HPDE6-E6E7 (cell line): ENCODE data around the gene NECAP2.
"Not testable (repeated sequence)": the region's sequence is repeated elsewhere in the genome, so short reads cannot be mapped to it uniquely, and the experiment has no call there.

Experiments used
- DNase-seq: peaks from one replicate; pipeline ENCODE4 v3.0.0; 2011; ENCODE audit warnings: missing footprints; ENCODE audit errors: extremely low spot score

The NECAP2 gene

DNA sequence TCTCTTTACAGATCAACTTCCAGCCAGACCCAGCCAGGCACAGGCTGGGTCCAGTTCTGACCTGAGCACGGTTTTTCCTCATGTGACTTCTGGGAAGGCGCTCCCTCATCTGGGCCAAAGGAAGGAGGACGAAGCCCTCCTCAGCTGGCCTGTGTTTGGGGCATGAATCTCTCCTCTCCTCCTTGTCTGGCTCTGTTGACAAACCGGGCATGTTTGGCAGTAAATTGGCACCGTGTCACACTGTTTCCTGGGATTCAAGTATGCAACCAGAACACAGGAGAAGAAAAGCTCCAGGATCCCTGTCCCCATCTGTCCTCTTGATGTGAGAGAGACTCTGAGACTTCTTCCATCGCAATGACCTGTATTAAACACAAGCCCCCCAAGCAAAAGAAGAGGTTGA, 18.3 kb downstream of the NECAP2 start:
- DNase-seq, result no peak

DNA sequence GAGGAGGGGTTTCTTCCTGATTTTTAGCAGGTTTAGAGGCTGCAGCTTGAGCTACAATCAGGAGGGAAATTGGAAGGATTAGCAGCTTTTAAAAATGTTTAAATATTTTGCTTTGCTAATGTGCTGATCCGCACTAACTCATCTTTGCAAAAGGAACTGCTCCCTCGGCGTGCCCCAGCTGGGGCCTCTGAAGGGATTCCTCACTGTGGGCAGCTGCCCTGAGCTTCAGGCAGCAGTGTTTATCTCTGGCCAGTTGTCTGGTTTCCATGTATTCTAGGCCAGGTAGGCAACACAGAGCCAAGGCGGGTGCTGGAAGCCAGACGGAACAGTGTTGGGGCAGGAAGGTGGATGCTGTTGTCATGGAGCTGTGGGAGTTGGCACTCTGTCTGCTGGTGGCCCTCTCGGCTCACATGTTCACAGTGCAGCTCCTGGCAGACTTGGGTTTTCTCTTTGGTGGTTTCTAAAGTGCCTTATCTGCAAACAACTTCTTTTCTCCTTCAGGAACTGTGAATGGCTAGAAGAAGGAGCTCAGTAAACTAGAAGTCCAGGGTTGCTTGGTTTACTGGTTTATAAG, 18.9 kb downstream of the NECAP2 start:
- no peak for DNase-seq

DNA sequence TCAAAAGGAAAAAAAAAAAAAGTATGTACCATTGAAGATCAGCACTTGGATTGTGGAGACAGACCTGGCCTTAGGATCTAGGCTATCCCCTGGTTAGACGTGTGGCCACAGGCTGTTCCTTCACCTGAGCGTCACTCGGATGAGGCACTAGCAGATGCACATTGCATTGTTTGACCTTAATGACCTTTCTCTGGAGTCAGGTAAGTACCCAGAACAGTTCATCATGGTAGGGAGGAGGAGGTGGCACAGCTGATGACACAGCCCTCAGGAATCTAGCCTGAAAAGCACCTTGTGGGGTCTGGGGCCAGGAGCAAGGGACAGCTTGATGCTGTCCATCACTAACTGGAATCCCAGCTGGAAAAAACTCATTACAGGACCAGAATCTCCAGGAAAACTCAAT, 21.2 kb downstream of the NECAP2 start:
- no peak for DNase-seq

DNA sequence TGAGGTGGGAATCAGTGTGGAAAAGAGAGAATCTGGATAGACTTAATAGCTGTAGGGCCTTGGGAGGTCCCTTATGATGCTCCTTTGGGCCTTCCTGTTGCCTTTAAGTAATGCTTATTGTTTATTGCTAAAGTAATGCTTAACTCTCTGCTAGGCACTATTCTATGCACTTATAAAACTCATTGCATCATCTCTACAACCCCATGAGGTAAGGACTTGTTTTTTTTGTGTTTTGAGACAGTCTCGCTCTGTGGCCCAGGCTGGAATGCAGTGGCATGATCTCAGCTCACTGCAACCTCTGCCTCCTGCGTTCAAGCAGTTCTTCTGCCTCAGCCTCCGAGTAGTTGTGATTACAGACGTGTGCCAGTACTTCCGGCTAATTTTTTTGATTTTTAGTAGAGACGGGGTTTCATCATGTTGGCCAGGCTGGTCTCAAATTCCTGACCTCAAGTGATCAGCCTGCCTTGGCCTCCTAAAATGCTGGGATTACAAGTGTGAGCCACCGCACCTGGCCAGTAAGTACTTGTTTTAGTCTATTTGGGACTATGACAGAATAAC, 22.3 kb downstream of the NECAP2 start:
- no peak for DNase-seq

DNA sequence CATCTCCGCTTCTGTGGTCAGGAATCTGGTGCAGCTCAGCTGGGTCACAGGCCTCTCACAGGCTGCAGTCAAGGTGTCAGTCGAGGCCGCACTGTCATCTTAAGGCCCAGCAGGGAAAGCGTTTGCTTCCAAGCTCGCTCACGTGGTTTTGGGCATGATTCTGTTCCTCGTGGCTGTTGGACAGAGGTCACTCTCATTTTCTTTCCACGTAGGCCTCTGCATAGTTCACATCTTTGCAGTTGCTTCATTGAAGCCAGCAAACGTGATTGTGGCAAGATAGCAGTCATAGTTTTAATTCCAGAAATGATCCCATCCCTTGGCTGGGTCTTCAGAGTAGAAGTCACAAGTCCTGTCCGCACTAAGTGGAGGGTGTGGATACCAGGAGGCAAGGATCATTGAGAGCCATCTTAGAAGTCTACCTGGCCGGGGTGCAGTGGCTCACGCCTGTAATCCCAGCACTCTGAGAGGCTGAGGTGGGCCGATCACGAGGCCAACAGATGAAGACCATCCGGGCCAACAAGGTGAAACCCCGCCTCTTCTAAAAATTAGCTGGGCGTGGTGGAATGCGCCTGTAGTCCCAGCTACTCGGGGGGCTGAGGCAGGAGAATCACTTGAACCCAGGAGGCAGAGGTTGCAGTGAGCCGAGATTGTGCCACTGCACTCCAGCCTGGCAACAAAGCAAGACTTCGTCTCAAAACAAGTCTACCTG, 24.5 kb downstream of the NECAP2 start:
- no peak for DNase-seq

DNA sequence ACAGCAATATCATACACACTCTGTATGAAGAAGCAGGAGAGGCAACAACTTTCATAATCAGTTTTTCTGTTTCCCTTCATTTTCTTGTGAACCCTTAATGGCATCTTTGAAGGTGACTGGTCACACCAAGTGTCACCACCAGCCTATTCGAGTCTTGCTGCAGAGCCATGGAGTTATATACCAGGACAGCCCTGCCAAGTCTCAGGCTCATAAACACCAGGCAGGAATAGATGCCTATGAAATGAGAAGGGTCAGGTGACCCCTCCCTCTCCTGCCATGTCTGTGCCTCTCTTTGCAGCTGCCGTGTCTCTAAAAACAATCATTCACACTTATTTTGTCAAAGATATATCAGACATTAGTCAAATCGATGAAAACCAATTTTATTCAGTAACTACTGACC, 28.0 kb downstream of the NECAP2 start:
- no peak for DNase-seq

DNA sequence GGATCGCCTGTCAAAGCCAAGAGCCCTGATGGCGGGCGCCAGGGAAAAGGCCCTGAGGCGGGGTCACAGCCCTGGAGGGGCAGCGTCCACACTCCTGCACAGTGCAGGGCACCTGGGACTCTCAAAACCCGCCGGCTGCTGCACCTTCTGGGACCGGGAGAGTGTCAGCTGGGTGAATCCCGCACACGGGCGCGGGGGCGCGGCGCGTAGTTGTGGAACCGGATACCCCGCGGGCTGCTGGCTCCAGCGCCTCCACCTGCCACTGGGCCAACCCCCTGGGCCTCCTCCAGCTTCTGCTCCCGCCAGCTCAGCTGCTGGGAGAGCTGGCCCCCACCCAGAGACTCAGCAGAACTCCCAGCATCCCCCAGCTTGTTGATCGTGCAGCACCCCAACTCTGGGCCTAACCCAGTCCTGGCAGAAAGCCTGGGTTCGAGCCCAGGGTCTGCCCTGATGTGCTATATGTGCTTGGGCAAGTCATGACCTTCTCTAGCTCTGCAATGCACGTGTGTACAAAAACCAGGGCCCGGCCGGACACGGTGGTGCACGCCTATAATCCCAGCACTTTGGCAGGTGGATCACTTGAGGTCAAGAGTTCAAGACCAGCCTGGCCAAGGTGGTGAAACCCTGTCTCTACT, 33.8 kb downstream of the NECAP2 start:
- no peak for DNase-seq

DNA sequence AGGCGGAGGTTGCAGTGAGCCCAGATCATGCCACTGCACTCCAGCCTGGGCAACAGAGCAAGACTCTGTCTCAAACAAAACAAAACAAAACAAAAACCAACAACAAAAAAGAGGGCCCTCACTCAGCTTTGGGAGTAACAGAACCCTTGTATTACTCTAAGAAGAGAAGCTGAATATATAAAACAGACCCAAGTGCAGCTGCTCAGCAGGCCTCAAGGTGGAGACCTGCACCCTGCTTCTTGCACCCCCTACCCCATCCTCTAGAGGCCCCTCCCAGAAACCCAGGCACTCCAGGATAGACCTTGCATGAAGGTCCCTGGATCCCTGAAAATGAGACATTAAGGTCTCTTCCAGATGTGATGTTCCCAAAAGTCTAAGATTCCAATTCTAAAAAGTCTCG, 34.4 kb downstream of the NECAP2 start:
- not testable (repeated sequence) for DNase-seq

DNA sequence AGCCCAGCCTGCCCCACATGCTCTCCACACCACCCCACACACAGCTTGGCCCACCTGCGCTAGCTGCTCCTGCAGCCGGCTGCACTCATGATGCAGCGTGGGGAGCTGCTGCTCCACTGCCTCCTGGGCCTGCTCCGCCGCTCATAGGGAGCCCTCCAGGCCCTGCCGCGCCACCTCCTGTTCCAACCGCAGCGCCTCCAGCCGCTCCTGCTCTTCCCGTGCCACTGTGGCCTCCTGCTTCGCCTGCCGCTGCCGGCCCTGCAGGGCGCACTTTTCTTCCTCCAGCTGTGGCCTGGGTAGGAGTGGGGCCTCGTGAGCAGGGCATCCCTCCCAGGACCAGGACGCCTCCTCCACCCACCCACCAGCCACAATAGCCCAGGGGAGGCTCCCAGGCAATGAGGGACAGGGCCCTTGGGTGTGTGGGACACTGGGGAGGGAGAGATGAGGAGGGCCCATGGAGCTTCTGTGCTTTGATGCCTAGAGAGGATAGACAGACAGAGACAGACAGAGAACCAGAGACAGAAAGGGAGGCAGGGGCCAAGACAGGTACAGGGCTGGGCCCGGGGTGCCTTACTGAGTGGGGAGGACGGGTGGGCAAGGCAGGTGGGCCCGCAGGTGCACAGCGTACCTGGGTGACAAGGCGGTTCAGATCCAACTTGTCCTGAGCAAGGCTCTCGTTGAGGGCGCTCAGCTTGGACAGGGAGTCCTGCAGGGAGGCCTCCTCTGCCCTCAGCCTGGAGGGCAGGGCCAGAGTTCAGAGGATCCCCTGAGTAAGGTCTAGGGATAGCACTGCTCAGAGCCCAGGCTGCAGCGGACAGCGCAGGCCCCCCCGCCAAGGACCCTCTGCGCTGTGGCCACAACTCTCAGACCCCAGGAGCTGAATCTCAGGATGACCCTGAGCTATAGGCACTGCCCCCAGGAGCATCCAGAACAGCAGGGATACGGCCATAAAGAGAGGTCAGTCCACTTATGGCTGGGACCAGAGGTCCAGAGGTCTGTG, 35.5 kb downstream of the NECAP2 start:
- not testable (repeated sequence) for DNase-seq

DNA sequence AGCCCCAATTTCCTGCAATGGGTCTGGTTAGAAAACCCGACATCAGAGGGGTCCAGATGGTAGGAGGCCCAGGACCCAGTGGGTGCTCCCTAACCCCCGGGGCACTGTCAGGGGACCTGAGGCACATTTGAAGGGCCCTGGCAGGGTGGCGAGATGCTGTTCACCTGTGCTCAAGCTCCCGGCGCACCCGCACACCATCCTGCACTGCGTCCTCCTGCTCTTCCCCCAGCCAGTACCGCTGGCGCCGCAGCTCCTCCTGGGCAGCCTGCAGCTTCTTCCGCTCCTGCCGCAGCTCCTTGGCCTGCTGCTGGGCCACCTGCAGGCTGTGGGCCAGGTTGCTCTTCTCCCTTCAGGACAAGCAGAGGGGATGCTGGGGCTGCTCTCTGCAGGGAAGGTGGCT, 37.6 kb downstream of the NECAP2 start:
- no peak for DNase-seq

DNA sequence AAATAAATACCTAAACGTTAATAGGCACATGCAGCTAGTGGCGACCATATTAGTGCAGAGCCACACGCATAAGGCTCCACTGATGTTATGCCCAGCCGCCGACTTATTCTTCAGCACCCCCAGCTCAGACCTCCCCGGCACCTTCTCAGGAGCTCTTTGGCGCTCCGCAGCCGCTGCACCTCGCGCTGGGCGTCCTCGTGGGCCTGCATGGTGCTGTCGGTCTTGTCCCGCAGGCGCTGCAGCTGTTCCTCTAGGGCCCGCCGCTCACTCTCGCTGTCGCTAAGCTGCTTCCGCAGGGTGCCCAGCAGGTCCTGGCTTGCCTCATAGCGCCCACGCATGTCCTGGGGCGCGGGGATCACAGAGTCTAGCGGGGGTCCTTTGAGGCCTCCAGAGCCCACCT, 42.6 kb downstream of the NECAP2 start:
- DNase-seq, result not testable (repeated sequence)

DNA sequence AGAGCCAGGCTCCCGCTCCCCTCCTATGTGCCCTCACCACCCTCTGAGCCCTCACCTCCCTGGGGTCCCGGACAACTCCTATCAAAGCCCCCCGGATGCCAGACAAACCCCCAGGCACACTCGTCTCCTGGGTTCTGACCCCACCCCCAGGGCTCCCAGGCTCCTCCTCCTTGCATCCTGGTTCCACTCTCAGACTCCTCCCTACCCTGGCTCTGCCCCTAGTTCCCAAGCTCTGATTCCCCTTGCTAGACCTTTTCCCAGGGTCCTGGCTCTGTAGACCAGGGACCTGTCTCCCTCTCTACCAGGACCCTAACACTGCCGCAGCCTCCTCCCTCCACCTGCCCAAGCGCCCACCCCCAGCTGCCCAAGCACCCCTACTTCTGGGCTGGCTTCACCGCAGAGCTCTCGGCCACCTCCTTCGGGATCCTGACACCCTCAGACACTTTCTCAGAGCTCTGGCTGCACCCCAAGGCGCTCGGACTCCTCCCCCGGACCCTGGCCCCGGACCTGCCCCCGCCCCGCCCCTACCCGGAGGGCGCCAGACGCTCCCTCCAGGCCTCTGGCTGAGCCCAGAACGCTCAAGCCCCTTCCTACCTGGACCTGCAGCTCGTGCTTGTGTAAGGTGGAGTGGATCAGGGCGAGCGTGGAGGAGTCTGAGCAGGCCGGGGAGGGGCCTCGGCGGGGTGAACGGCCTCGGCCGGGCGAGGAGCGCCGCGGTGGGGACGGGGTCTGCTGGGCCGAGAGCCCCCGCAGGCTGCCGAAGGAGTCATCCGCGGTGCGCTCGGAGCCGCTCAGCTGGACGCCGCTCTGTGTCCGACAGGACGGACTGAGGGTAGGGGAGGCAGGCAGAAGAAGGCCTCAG, 43.3 kb downstream of the NECAP2 start:
- not testable (repeated sequence) for DNase-seq

DNA sequence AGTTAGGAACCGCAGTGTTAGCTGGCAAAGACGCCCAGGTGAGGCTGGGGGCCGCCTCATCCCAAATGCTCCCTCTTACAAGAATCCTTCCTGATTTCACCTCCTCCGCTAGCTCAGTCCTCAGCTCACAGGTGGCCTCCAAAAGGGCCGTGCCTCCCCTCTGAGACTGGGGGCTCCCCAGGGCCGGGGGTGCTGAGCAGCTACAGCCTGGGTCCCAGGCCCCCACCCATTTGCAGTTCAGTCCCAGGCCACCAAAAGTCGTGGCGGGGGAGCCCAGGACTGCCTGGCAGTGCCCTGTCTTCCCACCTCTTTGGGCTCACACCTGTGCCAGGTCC, 43.9 kb downstream of the NECAP2 start:
- no peak for DNase-seq

DNA sequence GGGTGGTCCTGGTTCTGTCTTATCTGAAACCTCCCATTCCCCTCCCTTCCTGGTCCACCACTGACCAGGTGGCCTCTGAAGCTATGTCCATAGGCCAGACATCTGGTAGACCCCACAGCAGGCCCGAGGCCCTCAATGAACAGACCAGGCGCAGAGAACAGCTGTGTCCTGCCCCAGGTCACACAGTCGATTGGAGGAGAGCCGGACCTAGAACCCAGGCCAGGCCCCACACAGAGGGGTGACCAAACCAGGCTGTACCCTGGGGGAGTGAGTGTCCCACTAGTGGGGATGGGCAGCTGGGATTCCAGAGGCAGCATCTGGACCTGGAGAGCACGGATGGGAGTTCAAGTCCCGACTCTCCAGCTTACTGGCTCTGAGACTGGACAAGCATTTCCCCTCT, 44.4 kb downstream of the NECAP2 start:
- DNase-seq, result no peak

DNA sequence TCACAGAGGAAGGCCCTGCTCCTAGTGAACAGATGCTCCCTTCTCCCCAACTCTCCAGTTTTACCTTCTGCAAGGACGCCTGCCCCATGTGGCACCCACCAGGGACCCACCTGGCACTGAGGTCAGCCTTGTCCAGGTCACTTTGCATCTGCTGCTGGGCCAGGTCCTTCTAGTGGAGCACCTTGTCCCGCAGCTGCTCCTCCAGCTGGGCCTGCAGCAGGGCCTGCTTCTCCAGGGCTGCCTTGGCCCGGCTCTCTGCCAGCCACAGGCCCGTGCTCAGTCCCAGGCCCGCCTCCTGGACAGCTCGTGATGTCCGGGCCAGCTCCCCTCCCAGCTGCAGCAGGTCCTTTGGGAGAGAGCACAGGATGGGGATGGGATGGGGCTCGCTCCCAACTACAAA, 45.8 kb downstream of the NECAP2 start:
- not testable (repeated sequence) for DNase-seq

DNA sequence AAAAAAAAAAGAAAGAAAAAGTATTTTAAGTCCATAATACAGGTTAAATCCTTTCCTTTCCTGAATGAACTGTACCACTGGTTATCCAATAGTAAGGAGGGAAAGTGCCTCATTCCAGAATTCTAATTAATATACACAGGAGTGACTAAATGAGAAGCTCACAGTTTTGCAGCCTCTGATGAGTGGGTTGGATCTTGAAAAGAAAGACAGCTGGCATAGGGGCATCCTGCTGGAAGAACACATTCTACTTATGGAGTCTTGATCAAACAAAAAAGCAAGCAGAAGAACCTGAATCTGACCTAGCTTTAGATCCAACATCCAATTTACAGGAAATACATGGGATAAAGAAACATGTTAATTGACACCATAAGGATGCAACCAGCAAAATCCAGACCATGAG, 46.5 kb downstream of the NECAP2 start:
- not testable (repeated sequence) for DNase-seq

DNA sequence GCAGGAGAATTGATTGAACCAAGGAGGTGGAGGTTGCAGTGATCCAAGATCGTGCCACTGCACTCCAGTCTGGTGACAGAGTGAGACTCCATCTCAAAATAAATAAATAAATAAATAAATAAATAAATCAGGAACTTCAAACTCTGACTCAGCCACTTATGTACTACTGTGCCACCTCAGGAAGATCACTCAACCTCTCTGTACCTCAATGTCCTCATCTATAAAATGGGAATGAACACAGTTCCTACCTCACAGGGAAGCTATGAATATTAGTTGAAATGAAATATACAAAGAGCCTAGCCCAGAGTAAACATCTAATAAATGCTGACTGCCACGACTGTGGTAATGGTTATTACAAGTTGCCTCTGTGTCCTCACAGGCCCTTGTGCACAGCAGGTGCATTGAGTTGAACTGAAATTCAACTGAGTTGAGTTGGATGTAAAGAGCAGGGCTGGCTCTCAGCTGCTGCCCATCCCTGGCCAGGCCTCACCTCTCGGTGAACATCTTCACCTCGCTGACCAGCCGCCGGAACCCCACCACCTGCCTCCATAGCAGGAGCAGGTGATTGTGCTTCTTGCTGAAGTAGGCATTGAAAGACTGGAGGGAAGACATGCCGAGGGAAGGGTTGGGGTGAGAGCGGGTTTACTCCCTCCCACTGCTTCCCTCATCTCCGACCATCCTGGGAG, 48.8 kb downstream of the NECAP2 start:
- not testable (repeated sequence) for DNase-seq

DNA sequence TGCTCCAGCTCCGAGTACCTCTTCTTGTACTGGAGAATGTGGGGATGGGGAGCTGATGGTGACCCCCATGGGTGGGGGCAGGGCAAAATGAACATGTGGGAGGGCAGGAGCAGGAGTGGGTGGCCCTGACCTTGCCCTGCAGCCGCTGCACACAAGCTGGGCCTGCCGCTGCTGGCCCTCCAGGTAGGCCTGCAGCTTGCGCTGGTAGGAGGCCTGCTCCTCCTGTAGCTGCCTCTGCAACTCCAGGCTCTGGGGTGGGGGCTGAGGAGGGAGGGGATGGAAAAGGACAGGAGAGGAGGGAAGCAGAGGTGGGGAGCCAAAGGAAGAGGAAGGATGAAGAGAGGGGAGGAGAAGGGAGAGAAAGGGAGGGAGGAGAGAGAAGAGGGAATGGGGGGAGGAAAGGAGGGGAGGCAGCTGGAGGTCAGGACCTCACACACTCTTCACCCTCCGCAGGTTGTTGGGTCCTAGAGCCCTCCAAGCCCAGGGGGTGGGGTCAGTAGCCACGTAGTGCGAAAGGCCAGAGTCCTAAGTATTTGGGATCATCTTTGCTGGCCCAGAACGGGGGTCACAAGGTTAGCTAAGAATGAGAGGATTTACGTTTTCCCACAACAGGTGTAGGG, 50.6 kb downstream of the NECAP2 start:
- no peak for DNase-seq

DNA sequence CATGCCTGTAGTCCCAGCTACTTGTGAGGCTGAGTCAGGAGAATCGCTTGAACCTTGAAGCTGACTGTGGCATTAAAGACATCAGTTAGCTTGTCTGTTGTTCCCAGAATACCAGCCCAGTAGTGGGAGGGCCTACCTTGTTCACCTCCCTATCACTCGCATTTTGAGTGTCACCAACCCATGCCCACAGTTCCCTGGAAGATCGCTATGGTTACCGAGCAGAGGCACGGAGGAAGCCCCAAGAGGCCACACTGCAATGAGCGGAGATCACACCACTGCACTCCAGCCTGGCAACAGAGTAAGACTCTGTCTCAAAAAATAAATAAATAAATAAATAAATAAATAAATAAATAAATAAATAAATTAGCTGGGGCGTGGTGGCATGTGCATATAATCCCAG, 52.4 kb downstream of the NECAP2 start:
- DNase-seq, result not testable (repeated sequence)

DNA sequence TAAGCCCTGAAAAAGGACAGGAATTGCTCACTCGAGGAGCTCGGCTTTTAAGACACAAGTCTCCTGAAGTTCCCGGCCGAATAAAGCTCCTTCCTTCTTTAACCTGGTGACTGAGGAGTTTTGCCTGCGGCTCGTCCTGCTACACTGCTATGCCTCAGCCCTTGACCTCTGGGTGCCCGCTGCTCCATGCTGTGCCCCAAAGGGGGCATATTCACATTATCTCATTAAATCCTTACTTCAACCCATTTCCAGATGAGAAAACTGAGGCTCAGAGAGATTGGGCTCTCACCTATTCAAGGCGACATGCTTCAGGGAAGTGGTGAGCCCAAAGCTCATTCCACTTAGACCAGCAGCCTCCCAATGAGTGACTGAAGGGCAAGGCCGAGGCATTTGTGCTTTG, 53.2 kb downstream of the NECAP2 start:
- DNase-seq, result not testable (repeated sequence)
